GM19193 (cell line): Measurements from ENCODE around the gene LLGL2.

Experiments used
- POLR2A ChIP-seq: IDR thresholded peaks from 4 replicates; pipeline ENCODE4 v1.6.1; 2011; ENCODE audit not compliant: insufficient read depth, insufficient read length; ENCODE audit errors: extremely low read depth

The LLGL2 gene

DNA sequence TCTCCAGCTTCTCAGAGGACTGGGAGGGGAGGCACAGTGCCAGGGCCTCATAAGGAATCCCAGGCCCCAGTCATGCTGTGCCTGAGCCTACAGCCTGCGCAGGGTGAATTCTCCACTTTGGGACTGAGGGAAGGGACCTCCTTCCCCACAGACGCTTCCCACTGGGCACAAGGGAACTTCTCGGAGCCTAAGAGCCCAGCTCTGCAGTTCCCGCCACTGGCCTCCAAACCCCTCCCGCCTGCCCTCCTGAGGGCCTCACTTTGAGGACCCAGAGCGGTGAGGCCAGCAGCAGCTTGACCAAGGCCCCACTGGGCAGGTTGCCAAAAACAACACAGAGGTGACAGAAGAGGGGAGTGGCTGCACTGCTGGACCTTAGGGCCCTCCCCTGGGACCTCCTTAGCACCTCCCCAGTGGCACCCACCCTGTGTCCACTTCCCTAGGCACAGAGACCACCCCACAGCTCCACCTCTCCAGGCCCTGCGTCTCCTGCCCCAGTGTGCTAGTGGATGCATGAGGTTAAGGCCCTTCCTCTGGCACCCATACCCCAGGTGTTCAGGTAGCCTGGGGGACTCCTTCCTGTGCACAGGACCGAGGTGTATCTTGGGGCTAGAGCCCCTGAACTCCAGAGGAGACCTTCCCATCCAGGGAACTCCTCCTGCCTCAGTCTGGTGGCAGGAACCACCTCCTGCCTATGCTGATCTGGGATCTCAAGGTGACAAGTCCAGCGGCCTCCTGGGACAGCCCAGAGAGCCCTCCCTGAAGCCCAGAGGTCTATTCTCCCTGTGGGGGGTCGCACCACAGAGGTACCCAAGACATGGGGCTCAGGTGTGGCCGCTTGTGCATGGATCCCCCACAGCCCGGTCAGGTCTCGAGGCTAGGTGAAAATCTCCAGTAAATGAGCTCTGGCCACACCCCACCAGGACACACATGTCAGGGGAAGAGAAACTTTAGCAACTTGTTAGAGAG is 13.6 kb upstream of the LLGL2 start:
- no peak for TF ChIP-seq POLR2A

DNA sequence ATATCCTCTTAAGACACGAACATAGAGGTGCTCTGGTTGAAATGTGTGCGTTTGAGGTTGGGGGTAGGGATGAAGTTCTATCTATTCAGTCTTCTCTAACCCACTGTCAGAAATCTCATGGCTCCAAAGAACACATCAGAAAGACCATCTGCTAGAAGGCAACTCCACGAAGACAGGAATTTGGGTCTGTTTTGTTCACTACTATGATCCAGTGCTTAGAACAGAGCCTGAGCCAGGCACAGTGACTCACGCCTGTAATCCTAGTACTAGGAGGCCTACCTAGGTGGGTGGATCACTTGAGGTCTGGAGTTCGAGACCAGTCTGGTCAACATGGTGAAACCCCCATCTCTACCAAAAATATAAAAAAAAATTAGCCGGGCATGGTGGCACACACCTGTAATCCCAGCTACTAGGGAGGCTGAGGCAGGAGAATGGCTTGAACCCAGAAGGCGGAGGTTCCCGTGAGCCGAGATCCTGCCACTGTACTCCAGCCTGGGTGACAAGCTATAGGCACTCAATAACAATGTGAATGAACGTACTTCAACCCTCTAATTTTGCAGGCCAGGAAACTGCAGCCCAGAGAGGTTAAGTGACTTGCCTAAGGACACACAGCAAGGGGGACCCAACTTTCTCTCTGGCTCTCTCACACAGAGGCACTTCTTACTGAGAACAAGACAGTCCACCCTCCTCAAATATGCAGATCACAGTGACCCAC is 12.4 kb upstream of the LLGL2 start:
- TF ChIP-seq POLR2A, result no peak

DNA sequence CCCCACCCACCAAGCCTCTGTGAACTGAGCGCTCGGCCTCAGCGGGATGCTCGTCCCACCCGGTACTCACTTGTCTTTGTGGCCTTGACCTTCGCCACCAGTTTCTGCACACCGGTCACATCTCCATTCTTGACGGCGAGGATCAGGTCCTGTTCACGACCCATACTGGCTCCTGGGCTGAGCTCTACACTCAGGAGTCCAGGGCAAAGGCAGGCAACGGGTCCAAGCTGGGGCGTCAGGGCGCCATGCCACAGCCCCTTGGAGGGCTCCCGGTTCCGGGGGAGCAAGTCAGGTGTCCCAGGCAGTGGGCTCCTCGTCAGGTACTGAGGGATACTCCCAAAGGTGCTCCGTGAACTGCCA is 11.9 kb upstream of the LLGL2 start:
- no peak for TF ChIP-seq POLR2A

DNA sequence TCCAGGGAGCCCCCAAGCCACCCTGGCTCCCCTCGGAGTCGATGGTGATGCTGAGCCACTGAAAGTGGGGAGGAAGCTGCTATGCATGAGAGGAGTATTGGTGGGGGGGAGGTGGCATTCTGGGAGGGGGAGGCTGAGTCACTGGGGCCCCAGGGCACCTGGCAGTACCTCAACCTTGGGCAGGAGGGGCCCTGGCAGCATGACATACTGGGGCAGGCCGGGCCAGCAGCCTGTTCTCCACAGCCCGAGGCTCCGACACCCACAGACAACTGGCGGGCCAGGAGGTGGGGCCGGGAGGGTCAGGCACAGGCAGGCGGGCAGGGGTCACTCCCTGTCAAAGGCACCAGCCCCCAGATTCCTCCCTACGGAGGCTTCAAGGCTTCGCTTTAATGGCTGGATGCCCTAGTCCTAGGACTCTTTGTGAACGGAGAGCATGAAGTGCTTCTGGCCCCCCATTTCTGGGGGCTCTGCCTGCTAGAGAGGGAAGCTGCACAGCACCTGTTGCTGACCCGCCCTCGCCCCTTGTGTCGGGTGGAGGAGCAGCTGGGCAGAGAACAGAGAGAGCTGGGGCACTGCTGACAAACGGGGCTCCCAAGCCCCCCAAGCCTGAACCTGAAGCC is 11.1 kb upstream of the LLGL2 start:
- TF ChIP-seq POLR2A, result no peak

DNA sequence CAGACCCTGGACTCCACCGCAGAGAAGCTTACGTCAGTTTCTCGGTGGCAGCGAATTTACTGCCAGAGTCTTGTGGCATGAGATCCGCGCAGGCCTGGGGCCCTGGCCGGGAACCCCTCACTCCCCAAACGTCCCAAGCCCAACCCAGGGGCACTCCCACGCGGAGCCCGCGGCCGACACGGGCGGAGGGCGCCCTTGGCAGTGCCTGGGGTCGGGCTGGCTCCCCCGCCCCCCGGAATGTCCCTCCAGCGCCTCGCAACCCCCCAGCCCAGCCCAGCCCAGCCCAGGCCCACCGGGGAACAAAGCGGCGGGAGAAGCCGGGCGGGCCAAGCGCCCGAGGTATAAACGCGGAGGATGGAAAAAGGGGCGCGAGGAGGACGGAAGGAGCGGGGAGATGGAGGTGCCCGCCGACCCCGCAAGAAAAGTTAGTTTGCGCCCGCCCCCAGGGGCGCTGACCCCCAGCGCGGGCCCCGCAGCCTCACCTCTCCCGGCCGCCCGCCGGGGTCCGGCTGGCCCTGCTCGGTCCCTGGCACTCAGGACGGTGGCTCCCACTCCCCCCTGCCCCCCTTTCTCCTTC is 10.5 kb upstream of the LLGL2 start:
- TF ChIP-seq POLR2A, result no peak

DNA sequence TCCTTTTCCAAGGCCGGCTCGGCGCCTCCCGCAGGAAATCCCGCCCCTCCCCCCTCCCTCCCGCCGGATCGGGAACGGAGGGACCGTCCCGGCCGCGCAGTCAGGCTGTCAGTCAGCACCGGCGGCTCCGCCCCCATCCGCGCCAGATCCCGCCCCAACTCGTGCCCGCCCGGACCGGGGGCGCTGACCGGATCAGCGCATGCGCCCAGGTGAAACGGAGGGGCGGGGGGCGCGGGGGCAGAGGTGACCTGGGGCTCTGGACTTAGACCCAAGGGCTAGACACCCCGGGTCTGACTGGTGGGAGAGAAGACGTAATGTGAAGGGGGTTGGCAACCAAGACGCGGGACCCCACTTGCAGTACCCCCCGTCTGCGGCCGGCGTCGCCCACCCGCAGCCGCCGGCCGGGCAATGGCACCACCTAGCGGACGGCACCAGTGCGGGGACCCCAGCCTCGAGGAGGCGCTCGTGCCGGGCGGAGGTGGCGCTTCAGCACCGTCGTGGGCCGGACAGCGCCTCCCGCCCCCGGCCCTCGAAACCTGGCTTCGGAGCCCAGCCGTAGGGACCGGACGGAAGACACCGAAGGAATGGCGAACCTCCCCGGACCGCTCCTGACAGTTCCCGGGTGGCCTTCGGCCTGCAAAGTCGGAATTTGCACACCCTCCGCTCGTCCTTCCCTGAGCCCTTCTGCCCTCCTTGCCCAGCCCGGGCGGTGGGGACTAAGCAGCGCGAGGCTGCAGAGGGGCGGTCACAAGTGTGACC is 9.8 kb upstream of the LLGL2 start, which contains the start of gene CASKIN2:
Gene CASKIN2, minus strand, starts transcription at position 42 of the 759 bp plus-strand sequence. CDS start 1,733 bp downstream, outside the sequence.
- TF ChIP-seq POLR2A, result no peak

DNA sequence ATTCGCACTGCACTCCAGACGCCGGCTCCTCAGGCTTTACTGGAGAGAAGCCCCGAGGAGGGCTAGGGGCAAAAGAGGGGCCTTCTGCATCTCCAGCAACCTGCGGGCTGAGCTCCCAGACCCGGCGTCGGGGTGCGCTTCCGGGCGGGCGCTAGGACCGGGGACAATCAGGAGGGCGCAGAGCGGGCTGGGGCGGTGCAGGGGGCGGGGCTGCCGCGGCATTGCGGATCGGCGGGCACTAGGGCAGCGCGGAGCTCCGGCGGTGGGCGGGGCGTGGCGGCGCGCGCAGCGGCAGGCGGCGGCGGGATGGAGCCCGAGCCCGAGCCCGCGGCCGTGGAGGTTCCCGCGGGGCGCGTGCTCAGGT is 9.3 kb upstream of the LLGL2 start, which contains the start of gene TSEN54:
Gene TSEN54, plus strand, starts transcription at position 274 of the 364 bp plus-strand sequence. Its CDS starts 33 bp downstream, at position 307.
- TF ChIP-seq POLR2A, result no peak

DNA sequence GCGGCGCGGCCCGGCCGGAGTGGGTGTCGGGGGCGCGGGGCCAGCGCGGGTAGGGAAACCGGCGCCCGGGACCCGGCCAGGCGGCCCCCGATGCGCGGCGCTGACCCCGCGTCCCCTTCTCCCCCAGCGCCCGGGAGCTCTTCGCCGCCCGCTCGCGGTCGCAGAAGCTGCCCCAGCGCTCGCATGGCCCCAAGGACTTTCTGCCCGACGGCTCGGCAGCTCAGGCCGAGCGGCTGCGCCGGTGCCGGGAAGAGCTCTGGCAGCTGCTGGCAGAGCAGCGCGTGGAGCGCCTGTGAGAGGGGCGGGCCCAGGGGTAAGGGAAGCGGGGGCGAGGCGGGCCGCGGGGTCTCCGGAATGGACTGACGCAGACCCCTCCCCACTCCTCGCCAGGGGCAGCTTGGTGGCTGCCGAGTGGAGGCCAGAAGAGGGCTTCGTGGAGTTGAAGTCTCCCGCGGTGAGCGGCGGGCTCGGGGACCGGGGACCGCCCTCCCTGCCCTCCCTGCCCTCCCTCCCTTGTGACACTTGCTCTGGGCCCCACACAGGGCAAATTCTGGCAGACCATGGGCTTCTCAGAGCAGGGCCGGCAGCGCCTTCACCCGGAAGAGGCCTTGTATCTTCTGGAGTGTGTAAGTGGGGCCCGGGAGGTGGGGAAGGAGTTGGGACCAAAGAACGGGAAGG is 8.7 kb upstream of the LLGL2 start:
- TF ChIP-seq POLR2A, result no peak

DNA sequence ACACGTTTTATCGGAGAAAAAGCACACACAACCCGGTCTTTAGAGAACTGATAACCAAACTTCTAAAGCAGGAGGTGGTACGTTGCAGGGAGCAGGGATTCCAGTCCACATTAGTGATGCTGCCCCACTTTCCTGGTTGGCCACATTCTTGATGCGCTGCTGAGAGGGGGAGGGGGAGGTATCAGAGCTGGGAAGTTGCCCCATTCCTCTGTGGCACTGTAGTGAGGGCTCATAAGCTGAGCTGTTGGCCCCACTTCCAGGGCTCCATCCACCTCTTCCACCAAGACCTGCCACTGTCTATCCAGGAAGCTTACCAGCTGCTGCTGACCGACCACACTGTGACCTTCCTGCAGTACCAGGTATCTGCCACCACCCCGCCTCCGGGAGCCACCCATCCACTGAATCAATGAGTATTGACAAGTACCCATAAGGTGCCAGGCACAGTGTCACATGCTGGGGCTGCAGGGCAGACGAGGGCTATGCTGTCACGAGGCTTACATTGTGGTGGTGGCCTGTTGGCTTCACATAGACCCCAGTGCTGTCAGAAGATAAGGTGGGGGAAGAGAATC is 8.1 kb upstream of the LLGL2 start:
- TF ChIP-seq POLR2A, result no peak

DNA sequence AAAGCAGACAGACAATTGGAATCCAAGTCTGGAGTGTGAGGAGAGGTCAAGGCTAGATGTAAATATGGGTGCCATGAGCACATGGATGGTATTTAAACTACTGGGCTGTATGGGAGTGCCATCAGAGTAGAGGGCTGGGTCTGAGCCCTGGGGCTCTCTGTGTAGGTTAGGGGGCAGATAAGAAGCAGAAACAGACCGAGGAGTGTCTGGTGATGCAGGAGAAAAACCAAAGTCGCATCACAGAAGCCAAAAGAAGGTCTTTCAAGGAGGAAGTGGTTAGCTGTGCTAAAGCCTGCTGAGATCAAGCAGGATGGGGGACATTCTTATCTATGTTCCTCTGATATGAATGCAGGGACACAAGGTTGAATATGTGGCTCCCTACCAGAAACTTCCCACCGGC is 7.3 kb upstream of the LLGL2 start:
- no peak for TF ChIP-seq POLR2A

DNA sequence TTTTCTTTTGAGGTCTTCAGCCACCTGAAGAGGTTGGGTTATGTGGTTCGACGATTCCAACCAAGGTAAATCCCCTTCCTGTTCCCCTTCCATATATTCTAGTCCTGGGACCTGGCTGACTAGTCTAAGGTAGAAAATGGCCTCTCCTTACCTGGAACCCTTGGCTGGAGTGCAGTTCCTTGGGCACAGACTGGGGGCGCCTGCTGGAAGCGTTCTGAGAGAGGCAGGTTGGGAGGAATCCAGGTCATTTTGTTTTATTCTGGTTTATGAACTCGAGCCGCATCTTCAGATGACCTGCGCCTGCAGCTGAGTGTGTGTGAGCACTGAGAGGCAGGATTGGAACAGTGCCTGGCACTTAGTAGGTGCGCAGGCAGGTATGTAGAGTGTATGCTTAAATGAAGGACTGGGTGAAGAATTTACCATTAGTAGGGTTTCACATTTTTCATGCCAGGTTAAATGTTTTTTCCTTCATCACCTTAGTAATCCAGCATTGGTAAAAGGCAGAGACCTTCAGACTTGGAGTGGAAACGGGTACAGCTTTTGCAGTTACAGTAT is 6.4 kb upstream of the LLGL2 start:
- TF ChIP-seq POLR2A, result no peak

DNA sequence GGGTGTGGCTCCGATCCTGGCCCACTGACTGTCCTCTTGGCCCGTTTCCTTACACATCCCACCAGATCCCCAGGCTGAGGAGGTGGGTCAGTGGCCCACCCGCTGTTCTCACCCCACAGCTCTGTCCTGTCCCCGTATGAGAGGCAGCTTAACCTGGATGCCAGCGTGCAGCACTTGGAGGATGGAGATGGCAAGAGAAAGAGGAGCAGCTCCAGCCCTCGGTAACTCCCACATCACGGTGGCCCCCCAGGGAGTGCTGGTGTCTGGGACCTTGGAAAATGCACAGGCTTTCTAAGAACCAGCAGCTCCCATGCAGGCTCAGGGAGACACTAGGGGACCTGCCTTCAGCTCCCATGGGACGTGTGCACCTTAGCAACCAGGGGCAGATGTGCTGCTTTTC is 4.2 kb upstream of the LLGL2 start:
- TF ChIP-seq POLR2A, result no peak

DNA sequence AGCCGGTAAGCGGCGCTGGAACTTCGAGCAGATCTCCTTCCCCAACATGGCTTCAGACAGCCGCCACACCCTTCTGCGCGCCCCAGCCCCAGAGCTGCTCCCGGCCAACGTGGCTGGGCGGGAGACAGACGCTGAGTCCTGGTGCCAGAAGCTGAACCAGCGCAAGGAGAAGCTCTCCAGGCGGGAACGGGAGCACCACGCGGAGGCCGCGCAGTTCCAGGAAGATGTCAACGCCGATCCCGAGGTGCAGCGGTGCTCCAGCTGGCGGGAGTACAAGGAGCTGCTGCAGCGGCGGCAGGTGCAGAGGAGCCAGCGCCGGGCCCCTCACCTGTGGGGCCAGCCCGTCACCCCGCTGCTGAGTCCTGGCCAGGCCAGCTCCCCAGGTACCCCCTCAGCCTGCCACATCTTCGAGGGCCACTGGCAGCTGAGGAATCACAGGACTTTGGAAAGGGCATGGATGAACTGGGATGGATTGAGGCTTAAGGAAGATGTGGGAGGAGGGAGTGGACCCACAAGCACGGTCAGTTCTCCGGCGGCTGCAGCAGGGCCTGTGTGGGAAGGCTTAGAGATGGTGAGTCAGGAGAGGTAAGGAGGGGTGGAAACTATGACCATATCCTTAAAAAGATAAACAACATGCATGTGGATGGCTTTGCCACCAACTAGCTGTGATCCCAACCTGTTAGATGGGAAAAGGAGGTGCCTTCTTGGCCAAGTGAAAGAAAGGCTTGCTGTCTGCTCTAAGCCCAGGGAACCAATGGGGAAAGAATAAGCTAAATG is 3.4 kb upstream of the LLGL2 start:
- no peak for TF ChIP-seq POLR2A

DNA sequence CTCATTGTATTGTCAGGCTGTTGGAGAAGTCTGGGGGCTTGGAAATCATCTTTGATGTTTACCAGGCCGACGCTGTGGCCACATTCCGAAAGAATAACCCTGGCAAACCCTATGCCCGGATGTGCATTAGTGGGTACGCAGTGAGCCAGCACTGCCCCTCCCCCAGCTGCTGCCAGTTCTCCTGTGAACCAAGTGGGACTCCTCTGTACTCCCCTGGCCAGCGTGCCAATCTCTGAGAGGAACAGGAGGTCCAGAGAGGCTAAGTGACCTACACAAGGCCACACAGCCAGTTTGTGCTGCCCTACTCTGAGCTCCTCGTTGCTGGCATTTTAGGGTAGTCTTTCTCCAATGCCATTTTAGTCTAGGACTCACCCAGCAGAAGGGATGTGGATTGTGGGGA is 1.9 kb upstream of the LLGL2 start:
- TF ChIP-seq POLR2A, result no peak
